H9 (cell line): Measurements from ENCODE around the gene NT5C2. TPM values are rescaled to one million over a fixed set of nuclear protein-coding genes. Genes with fewer than 3 reads are reported as not detected.

ENCODE experiments used
- DNase-seq: peaks from one replicate; pipeline ENCODE4 v3.0.0-alpha.2; 2017
- H2AFZ ChIP-seq: one replicate; pipeline ENCODE4 v1.6.1; 2013; ENCODE audit warnings: mild to moderate bottlenecking, low read length, control low read depth, moderate library complexity
- H2AK5ac ChIP-seq: 2 replicates; pipeline ENCODE4 v1.6.1; 2013; ENCODE audit warnings: low read length, control low read depth, mixed read lengths; ENCODE audit not compliant: insufficient read length
- H2BK120ac ChIP-seq: one replicate; pipeline ENCODE4 v1.6.1; 2013; ENCODE audit warnings: low read depth, mild to moderate bottlenecking, low read length, control low read depth, inconsistent platforms; ENCODE audit not compliant: poor library complexity, severe bottlenecking
- H2BK12ac ChIP-seq: 2 replicates; pipeline ENCODE4 v1.6.1; 2013; ENCODE audit warnings: low read length, control low read depth, mixed read lengths, low read depth; ENCODE audit not compliant: insufficient read length
- H2BK15ac ChIP-seq: 2 replicates; pipeline ENCODE4 v1.6.1; 2013; ENCODE audit warnings: low read depth, low read length, control low read depth
- H2BK20ac ChIP-seq: one replicate; pipeline ENCODE4 v1.6.1; 2013; ENCODE audit warnings: low read depth, mild to moderate bottlenecking, low read length, control low read depth, inconsistent platforms; ENCODE audit not compliant: poor library complexity, severe bottlenecking
- H2BK5ac ChIP-seq: 2 replicates; pipeline ENCODE4 v1.6.1; 2013; ENCODE audit warnings: low read length, control low read depth, mixed read lengths; ENCODE audit not compliant: insufficient read length
- H3K14ac ChIP-seq: 2 replicates; pipeline ENCODE4 v1.6.1; 2013; ENCODE audit warnings: low read length, control low read depth; ENCODE audit not compliant: insufficient read depth
- H3K18ac ChIP-seq: 2 replicates; pipeline ENCODE4 v1.6.1; 2013; ENCODE audit warnings: low read depth, mild to moderate bottlenecking, mixed read lengths, low read length, control low read depth; ENCODE audit not compliant: insufficient read length
- H3K23ac ChIP-seq: 2 replicates; pipeline ENCODE4 v1.6.1; 2013; ENCODE audit warnings: low read length, control low read depth, mixed read lengths, low read depth; ENCODE audit not compliant: insufficient read length
- H3K23me2 ChIP-seq: 2 replicates; pipeline ENCODE4 v1.6.1; 2013; ENCODE audit warnings: low read depth, mild to moderate bottlenecking, mixed read lengths, low read length, control low read depth; ENCODE audit not compliant: insufficient read length, poor library complexity, severe bottlenecking
- H3K27ac ChIP-seq: 2 replicates; pipeline ENCODE4 v1.5.1; 2013; ENCODE audit warnings: low read length, control low read depth, mixed read lengths, low read depth; ENCODE audit not compliant: insufficient read length
- H3K27me3 ChIP-seq: 2 replicates; pipeline ENCODE4 v1.6.1; 2013; ENCODE audit warnings: low read length, control low read depth, inconsistent platforms; ENCODE audit not compliant: insufficient read depth
- H3K4ac ChIP-seq: 2 replicates; pipeline ENCODE4 v1.6.1; 2013; ENCODE audit warnings: low read depth, mild to moderate bottlenecking, control low read depth, inconsistent platforms, low read length, moderate library complexity
- H3K4me1 ChIP-seq: 2 replicates; pipeline ENCODE4 v1.6.1; 2013; ENCODE audit warnings: low read length, control low read depth, inconsistent platforms; ENCODE audit not compliant: insufficient read depth
- H3K4me2 ChIP-seq: 2 replicates; pipeline ENCODE4 v1.6.1; 2013; ENCODE audit warnings: low read length, control low read depth, mixed read lengths; ENCODE audit not compliant: insufficient read length, insufficient read depth
- H3K56ac ChIP-seq: 2 replicates; pipeline ENCODE4 v1.6.1; 2013; ENCODE audit warnings: low read depth, mild to moderate bottlenecking, mixed read lengths, low read length, control low read depth; ENCODE audit not compliant: insufficient read length
- H3K79me1 ChIP-seq: 2 replicates; pipeline ENCODE4 v1.6.1; 2013; ENCODE audit warnings: low read depth, mild to moderate bottlenecking, moderate library complexity, low read length, control low read depth, inconsistent platforms; ENCODE audit not compliant: insufficient read depth, poor library complexity, severe bottlenecking
- H3K79me2 ChIP-seq: 2 replicates; pipeline ENCODE4 v1.6.1; 2013; ENCODE audit warnings: low read length, control low read depth, inconsistent platforms; ENCODE audit not compliant: insufficient read depth
- H3K9ac ChIP-seq: 2 replicates; pipeline ENCODE4 v1.6.1; 2013; ENCODE audit warnings: low read length, control low read depth, mixed read lengths; ENCODE audit not compliant: insufficient read length; ENCODE audit errors: extremely low read depth
- H3K9me3 ChIP-seq: one replicate; pipeline ENCODE4 v1.6.1; 2013; ENCODE audit warnings: low read depth, low read length, inconsistent platforms; ENCODE audit not compliant: control insufficient read depth
- H3T11ph ChIP-seq: one replicate; pipeline ENCODE4 v1.6.1; 2013; ENCODE audit warnings: mild to moderate bottlenecking, low read length, control low read depth, inconsistent platforms
- H4K20me1 ChIP-seq: one replicate; pipeline ENCODE4 v1.6.1; 2013; ENCODE audit not compliant: control insufficient read depth, insufficient read length, insufficient read depth
- H4K5ac ChIP-seq: 2 replicates; pipeline ENCODE4 v1.6.1; 2013; ENCODE audit warnings: low read depth, mild to moderate bottlenecking, mixed read lengths, low read length, control low read depth; ENCODE audit not compliant: insufficient read length
- H4K8ac ChIP-seq: replicated peaks from 2 replicates; pipeline ENCODE4 v1.6.1; 2013; ENCODE audit warnings: low read length, control low read depth, mixed read lengths, low read depth; ENCODE audit not compliant: insufficient read length
- H4K91ac ChIP-seq: 2 replicates; pipeline ENCODE4 v1.6.1; 2013; ENCODE audit warnings: low read depth, mild to moderate bottlenecking, moderate library complexity, mixed read lengths, low read length, control low read depth; ENCODE audit not compliant: insufficient read length
- H3K27ac Mint-ChIP-seq, 3 experiments: 2 replicates in 2 of 3; 3 replicates in 1 of 3; pipeline ENCODE4 v1.8.0; 2020 to 2021; ENCODE audit warnings: mixed read lengths in 3 of 3, mild to moderate bottlenecking in 1 of 3, moderate library complexity in 1 of 3
- H3K27me3 Mint-ChIP-seq: 2 replicates; pipeline ENCODE4 v1.8.0; 2021; ENCODE audit warnings: low read depth, mild to moderate bottlenecking, moderate library complexity, mixed read lengths
- H3K36me3 Mint-ChIP-seq, 3 experiments: 2 replicates in 2 of 3; 3 replicates in 1 of 3; pipeline ENCODE4 v1.8.0; 2020 to 2021; ENCODE audit warnings: low read depth in 3 of 3, mixed read lengths in 3 of 3; ENCODE audit not compliant: insufficient read depth in 1 of 3
- H3K4me1 Mint-ChIP-seq, 2 experiments: 2 replicates each; pipeline ENCODE4 v1.8.0; 2020; ENCODE audit warnings: mixed read lengths in 2 of 2
- H3K4me3 Mint-ChIP-seq, 2 experiments: 2 replicates in 1 of 2; 3 replicates in 1 of 2; pipeline ENCODE4 v1.8.0; 2020 to 2021; ENCODE audit warnings: mild to moderate bottlenecking in 2 of 2, mixed read lengths in 2 of 2, moderate library complexity in 1 of 2
- H3K9me3 Mint-ChIP-seq, 2 experiments: 2 replicates in 1 of 2; 3 replicates in 1 of 2; pipeline ENCODE4 v1.8.0; 2020; ENCODE audit warnings: mild to moderate bottlenecking in 2 of 2, mixed read lengths in 2 of 2, moderate library complexity in 1 of 2
- WGBS: extraction: QIAGEN DNeasy Blood & Tissue Kit; methylation state at CpG from one replicate; pipeline ENCODE4 v1.1.7; 2013; ENCODE audit warnings: missing lambda C conversion rate, low lambda C conversion rate, mixed read lengths; ENCODE audit not compliant: insufficient read length; ENCODE audit errors: extremely low coverage; 5-methylcytosine and 5-hydroxymethylcytosine counted together
- total RNA-seq: library from RNA; stranded (reverse); gene quantifications from 2 replicates; pipeline ENCODE4 v1.2.1, GENCODE V29; 2021
- TF ChIP-seq, protein P1 (sequence below): fragments of 200-600 bp; sonication (generic); conservative IDR thresholded peaks from 3 replicates; pipeline ENCODE4 v1.8.0; 2021; ENCODE audit warnings: antibody characterized with exemption, mild to moderate bottlenecking

The NT5C2 gene
- total RNA-seq, 1 experiment from 2014 or later: 69.6 TPM

GRCh38 chr10:103241262-103242011 is 48.4 kb upstream of the NT5C2 start:
- Histone ChIP-seq H3K23ac (no peak overlapping the region), H4K8ac (no peak overlapping the region), H3K4me1 (0 out of 2 replicates have a peak, but pooled peaks cover 3% of the 10 kb centered on the region), H4K5ac (no peak overlapping the region), H3T11ph (no peak overlapping the region), H2BK12ac (no peak overlapping the region), H4K91ac (no peak overlapping the region), H3K14ac (no peak overlapping the region), H2BK5ac (no peak overlapping the region), H2BK20ac (no peak overlapping the region), H3K4me2 (no peak overlapping the region), H2BK120ac (no peak overlapping the region), H3K79me1 (no peaks in the 10 kb centered on the region), H3K79me2 (no peaks in the 10 kb centered on the region), H3K56ac (no peak overlapping the region), H2AFZ (no peak overlapping the region), H3K9ac (no peak overlapping the region), H3K4ac (no peak overlapping the region), H2BK15ac (no peak overlapping the region), H3K23me2 (no peaks in the 10 kb centered on the region), H3K9me3 (no peaks in the 10 kb centered on the region), H3K18ac (no peak overlapping the region), H3K27ac (no peak overlapping the region), H4K20me1 (no peaks in the 10 kb centered on the region), H2AK5ac (no peak overlapping the region), H3K27me3 (no peaks in the 10 kb centered on the region)
- H3K27ac Mint-ChIP-seq: peak overlapping the region; percentile 20 to 92 (median 21); a peak in 4 of 7 replicates
- H3K4me1 Mint-ChIP-seq: peaks cover 15 to 22% of the 10 kb centered on the region in 2 experiments
- no peaks in the 10 kb centered on the region; a peak in 1 of 5 replicates for H3K9me3 Mint-ChIP-seq
- H3K27me3 Mint-ChIP-seq: no peaks in the 10 kb centered on the region; the same call in 1 of the 2 replicates
- TF ChIP-seq, protein P1, sequence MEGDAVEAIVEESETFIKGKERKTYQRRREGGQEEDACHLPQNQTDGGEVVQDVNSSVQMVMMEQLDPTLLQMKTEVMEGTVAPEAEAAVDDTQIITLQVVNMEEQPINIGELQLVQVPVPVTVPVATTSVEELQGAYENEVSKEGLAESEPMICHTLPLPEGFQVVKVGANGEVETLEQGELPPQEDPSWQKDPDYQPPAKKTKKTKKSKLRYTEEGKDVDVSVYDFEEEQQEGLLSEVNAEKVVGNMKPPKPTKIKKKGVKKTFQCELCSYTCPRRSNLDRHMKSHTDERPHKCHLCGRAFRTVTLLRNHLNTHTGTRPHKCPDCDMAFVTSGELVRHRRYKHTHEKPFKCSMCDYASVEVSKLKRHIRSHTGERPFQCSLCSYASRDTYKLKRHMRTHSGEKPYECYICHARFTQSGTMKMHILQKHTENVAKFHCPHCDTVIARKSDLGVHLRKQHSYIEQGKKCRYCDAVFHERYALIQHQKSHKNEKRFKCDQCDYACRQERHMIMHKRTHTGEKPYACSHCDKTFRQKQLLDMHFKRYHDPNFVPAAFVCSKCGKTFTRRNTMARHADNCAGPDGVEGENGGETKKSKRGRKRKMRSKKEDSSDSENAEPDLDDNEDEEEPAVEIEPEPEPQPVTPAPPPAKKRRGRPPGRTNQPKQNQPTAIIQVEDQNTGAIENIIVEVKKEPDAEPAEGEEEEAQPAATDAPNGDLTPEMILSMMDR: no peak
- no CpG with 5 or more reads among the region's 7 CpGs for WGBS
- peak; percentile 55 for DNase-seq
- H3K4me3 Mint-ChIP-seq: no peak overlapping the region
- no peaks in the 10 kb centered on the region for H3K36me3 Mint-ChIP-seq
